ENCODE data around the gene MFN2. TPM values are rescaled to one million over a fixed set of nuclear protein-coding genes. Genes with fewer than 3 reads are reported as not detected.

The MFN2 gene
- total and polyA plus RNA-seq, 2 of the 8 experiments (the other 6 are each of a cell fraction or from before 2014, with no cell fraction given) = 34.0 to 62.5 TPM

- Histone ChIP-seq H3K56ac (replicated peaks; ENCODE audit: insufficient read length, low read depth, low read length) (no peak overlapping the region), H3K18ac (ENCODE audit: extremely low read depth, low read length) (no peak overlapping the region), H4K5ac (ENCODE audit: insufficient read length, low read depth, low read length) (no peak overlapping the region), H3K4me3 (ENCODE audit: extremely low read depth in 1 of 4, insufficient read depth in 2 of 4, low read depth in 3 of 4, low read length in 4 of 4) (no peak overlapping the region), H3K9me3 (ENCODE audit: insufficient read depth in 2 of 2, low read depth in 1 of 2, low read length in 1 of 2) (no peaks in the 10 kb centered on the region), H2AFZ (ENCODE audit: low read length) (no peak overlapping the region), H3K4me1 (replicated peaks in 1 of 4; ENCODE audit: control insufficient read depth in 3 of 4, insufficient read depth in 4 of 4, low read length in 3 of 4) (no peaks in the 10 kb centered on the region), H3K4ac (replicated peaks; ENCODE audit: insufficient read length, low read depth, low read length) (no peak overlapping the region), H3K23me2 (ENCODE audit: low read depth, low read length) (peaks cover 2% of the 10 kb centered on the region; the same call in 1 of the 2 replicates), H4K8ac (ENCODE audit: extremely low read depth, insufficient read depth, low read length) (no peak overlapping the region), H3K27ac (ENCODE audit: low read depth, low read length) (no peak overlapping the region), H3K23ac (ENCODE audit: insufficient read length) (no peak overlapping the region), H4K91ac (replicated peaks; ENCODE audit: insufficient read length, low read length) (no peak overlapping the region), H2BK5ac (ENCODE audit: low read depth, low read length) (no peak overlapping the region), H2AK5ac (ENCODE audit: low read depth, low read length) (no peak overlapping the region), H3K79me2 (ENCODE audit: control insufficient read depth in 1 of 2, insufficient read depth in 2 of 2, low read length in 2 of 2) (peaks cover 6 to 28% of the 10 kb centered on the region in 2 experiments; a peak in 3 of 4 replicates), H3K14ac (ENCODE audit: insufficient read length) (no peak overlapping the region), H2BK12ac (ENCODE audit: low read depth, low read length) (no peak overlapping the region), H2BK15ac (ENCODE audit: low read length) (no peak overlapping the region), H2BK20ac (ENCODE audit: low read length) (no peak overlapping the region), H3K36me3 (ENCODE audit: control insufficient read depth in 2 of 4, insufficient read depth in 4 of 4, low read length in 3 of 4) (peaks cover 12 to 37% (median 24%) of the 10 kb centered on the region in 4 experiments), H3K9ac (replicated peaks in 1 of 4; ENCODE audit: extremely low read depth in 1 of 4, low read depth in 3 of 4, low read length in 3 of 4) (no peak overlapping the region), H3K4me2 (ENCODE audit: insufficient read depth in 1 of 2, low read depth in 2 of 2, low read length in 2 of 2) (no peak overlapping the region), H3K27me3 (replicated peaks in 1 of 4; ENCODE audit: control insufficient read depth in 3 of 4, extremely low read depth in 1 of 4, insufficient read depth in 3 of 4, low read length in 3 of 4) (no peaks in the 10 kb centered on the region), H3K79me1 (ENCODE audit: low read depth, low read length) (peaks cover 5% of the 10 kb centered on the region; the same call in 1 of the 2 replicates), H4K20me1 (replicated peaks in 1 of 2; ENCODE audit: control insufficient read depth in 1 of 2, insufficient read depth in 2 of 2, low read length in 2 of 2) (peaks cover 5 to 19% of the 10 kb centered on the region in 2 experiments), H2BK120ac (replicated peaks; ENCODE audit: low read depth, low read length) (no peak overlapping the region)
- FAIRE-seq = no peak
- TF ChIP-seq JUND (IDR thresholded peaks at IDR 0.05; ENCODE audit: low read length) (no peak), SP2 (IDR thresholded peaks at IDR 0.05; ENCODE audit: low read length) (no peak), POLR2AphosphoS5 (IDR thresholded peaks at IDR 0.05; ENCODE audit: low read depth, low read length) (no peak), BRCA1 (IDR thresholded peaks at IDR 0.05; ENCODE audit: low read depth, low read length) (no peak), EP300 (IDR thresholded peaks at IDR 0.05; ENCODE audit: borderline replicate concordance in 1 of 2, low read depth in 2 of 2, low read length in 2 of 2) (no peak), ATF3 (IDR thresholded peaks at IDR 0.05; ENCODE audit: insufficient read depth, low read depth, low read length) (no peak), KDM4A (IDR thresholded peaks at IDR 0.05; ENCODE audit: low read depth, low read length, severe bottlenecking) (no peak)
- WGBS, 2 experiments (ENCODE audit: extremely low coverage in 1 of 2, insufficient coverage in 1 of 2, insufficient read length in 1 of 2, insufficient replicate concordance in 2 of 2, low coverage in 1 of 2, low lambda C conversion rate in 2 of 2, missing lambda C conversion rate in 1 of 2) = 90% methylated on average over 7 of the region's 7 CpGs; no CpG with 5 or more reads in 1 of the 2 experiments
- ChIA-PET POLR2A (ENCODE audit: partially characterized antibody) (interaction anchor here (0.6 to 2.9 kb wide), 7 partner anchors 8 to 932 kb away, joined by 3 to 13 read pairs (median 6); partner anchors contain the start of gene MFN2), CTCF (ENCODE audit: partially characterized antibody) (interaction anchor here (0.7 kb wide), 1 partner anchor 12 kb away, joined by 4 read pairs; no protein-coding TSS in a partner anchor)
- DNase-seq (ENCODE audit: low read depth in 1 of 2, low spot score in 2 of 2) = no peak
Observed at GRCh38 chr1:11989669-11990068, 9.4 kb downstream of the MFN2 start.

Data from H1 (cell line).